RPMI7951 (cell line): ENCODE data around the gene HDAC6. TPM values are rescaled to one million over a fixed set of nuclear protein-coding genes. Genes with fewer than 3 reads are reported as not detected.

Source experiments
- total RNA-seq: library from RNA; depleted of rRNA; stranded (reverse); fragments of >200 nt; shearing (Covaris generic); gene quantifications from 2 replicates; pipeline ENCODE4 v1.2.3, GENCODE V29; 2014; rRNA removed

The HDAC6 gene
- total RNA-seq, 1 experiment from 2014 or later, result 39.7 TPM

Other genes starting within 250 kb of the HDAC6 start
- 200 and 208 TPM in 2 replicates for gene RBM3, start 227.6 kb upstream of the HDAC6 start, total RNA-seq
- gene WDR13, start 204.6 kb upstream of the HDAC6 start, total RNA-seq, result 62.4 and 74.1 TPM in 2 replicates
- gene WAS, start 118.3 kb upstream of the HDAC6 start, total RNA-seq, result 0.84 and 1.5 TPM in 2 replicates
- gene SUV39H1, start 105.3 kb upstream of the HDAC6 start, total RNA-seq, result 22.3 and 27.0 TPM in 2 replicates
- gene GLOD5, start 40.3 kb upstream of the HDAC6 start, total RNA-seq, result not detected in 2 replicates
- gene GATA1, start 15.5 kb upstream of the HDAC6 start, total RNA-seq, result not detected in 2 replicates
- not detected in 2 replicates for gene ERAS, start 24.4 kb downstream of the HDAC6 start, total RNA-seq
- 0.36 and 0.59 TPM in 2 replicates for gene PCSK1N, start 33.5 kb downstream of the HDAC6 start, total RNA-seq
- gene TIMM17B, start 95.7 kb downstream of the HDAC6 start, total RNA-seq, result 75.1 and 106 TPM in 2 replicates
- 74.1 and 75.8 TPM in 2 replicates for gene PQBP1, start 95.9 kb downstream of the HDAC6 start, total RNA-seq
- gene SLC35A2, start 109.6 kb downstream of the HDAC6 start, total RNA-seq, result 29.9 and 40.6 TPM in 2 replicates
- gene PIM2, start 117.0 kb downstream of the HDAC6 start, total RNA-seq, result 21.3 and 22.0 TPM in 2 replicates
- 24.6 and 28.7 TPM in 2 replicates for gene OTUD5, start 155.5 kb downstream of the HDAC6 start, total RNA-seq
- 0.59 and 1.4 TPM in 2 replicates for gene KCND1, start 169.8 kb downstream of the HDAC6 start, total RNA-seq
- 17.7 and 18.3 TPM in 2 replicates for gene GRIPAP1, start 200.2 kb downstream of the HDAC6 start, total RNA-seq
- 46.8 and 49.0 TPM in 2 replicates for gene TFE3, start 241.3 kb downstream of the HDAC6 start, total RNA-seq